KG1 (cell line): ENCODE measurements around the gene TMEM72.
A peak's percentile ranks its signal among the peaks of the same experiment; 100 is the strongest.

Experiments
- DNase-seq: peaks from one replicate; lab custom pipeline; 2025; lab: John Stamatoyannopoulos, UW

TMEM72 gene

GRCh38 chr10:44890696-44891563 lies 20.2 kb upstream of the TMEM72 start:
- DNase-seq, result no peak

GRCh38 chr10:44891721-44892120 lies 19.4 kb upstream of the TMEM72 start:
- DNase-seq, result no peak

- no peak for DNase-seq
These were observed 17.3 kb upstream of the TMEM72 start for GRCh38 chr10:44893604-44894468.

- no peak for DNase-seq
These were observed 16.4 kb upstream of the TMEM72 start for GRCh38 chr10:44894691-44895090.

- DNase-seq, result no peak
These were observed 15.9 kb upstream of the TMEM72 start for GRCh38 chr10:44895280-44895679.

- DNase-seq, result no peak
These were observed 14.1 kb upstream of the TMEM72 start for GRCh38 chr10:44897049-44897448.

GRCh38 chr10:44898665-44899064 lies 12.5 kb upstream of the TMEM72 start:
- no peak for DNase-seq

- no peak for DNase-seq
These were observed 11.6 kb upstream of the TMEM72 start for GRCh38 chr10:44899450-44900080.

- DNase-seq, result no peak
These were observed 8.1 kb upstream of the TMEM72 start for GRCh38 chr10:44902941-44903545.

GRCh38 chr10:44906486-44906885 lies 4.7 kb upstream of the TMEM72 start:
- no peak for DNase-seq

- DNase-seq, result no peak
These were observed 3.6 kb upstream of the TMEM72 start for GRCh38 chr10:44907556-44907955.

- no peak for DNase-seq
These were observed 2.9 kb upstream of the TMEM72 start for GRCh38 chr10:44908066-44908749.

- DNase-seq, result no peak
These were observed 2.1 kb upstream of the TMEM72 start for GRCh38 chr10:44908936-44909630.

GRCh38 chr10:44909910-44910309 lies 1.2 kb upstream of the TMEM72 start:
- no peak for DNase-seq

GRCh38 chr10:44910602-44911001 lies 535 bp upstream of the TMEM72 start:
- no peak for DNase-seq

GRCh38 chr10:44911951-44912350 lies 814 bp downstream of the TMEM72 start:
- DNase-seq, result no peak

GRCh38 chr10:44913350-44914081 lies 2.4 kb downstream of the TMEM72 start:
- peak; percentile 45 for DNase-seq

- no peak for DNase-seq
These were observed 3.8 kb downstream of the TMEM72 start for GRCh38 chr10:44914891-44915290.

- no peak for DNase-seq
These were observed 5.3 kb downstream of the TMEM72 start for GRCh38 chr10:44916429-44916828.

GRCh38 chr10:44917848-44918247 lies 6.7 kb downstream of the TMEM72 start:
- DNase-seq, result no peak
